ENCODE results near the gene FBXL13. TPM values are rescaled to one million over a fixed set of nuclear protein-coding genes. Genes with fewer than 3 reads are reported as not detected.
A peak's percentile ranks its signal among the peaks of the same experiment; 100 is the strongest.

FBXL13 gene
- total RNA-seq, 1 experiment from 2014 or later, result 1.3 TPM

GRCh38 chr7:102823390-102824119 lies 251.0 kb downstream of the FBXL13 start:
- no peaks in the 10 kb centered on the region for H3K27me3 Mint-ChIP-seq (ENCODE audit: unreplicated experiment)
- H3K4me3 Mint-ChIP-seq (ENCODE audit: low read depth, unreplicated experiment), result no peak overlapping the region
- no peaks in the 10 kb centered on the region for H3K9me3 Mint-ChIP-seq (ENCODE audit: low read depth, unreplicated experiment)
- intact Hi-C loops (cut with micrococcal nuclease; ENCODE audit: unreplicated experiment), result no loop called here
- H3K36me3 Mint-ChIP-seq (ENCODE audit: insufficient read depth, unreplicated experiment), result peaks cover 4% of the 10 kb centered on the region
- H3K4me1 Mint-ChIP-seq (ENCODE audit: low read depth, unreplicated experiment), result peaks cover 16% of the 10 kb centered on the region
- CTCF ChIA-PET, result no interaction called here
- H3K27ac Mint-ChIP-seq (ENCODE audit: unreplicated experiment), result no peak overlapping the region
- DNase-seq, result no peak
- TF ChIP-seq, protein P1, sequence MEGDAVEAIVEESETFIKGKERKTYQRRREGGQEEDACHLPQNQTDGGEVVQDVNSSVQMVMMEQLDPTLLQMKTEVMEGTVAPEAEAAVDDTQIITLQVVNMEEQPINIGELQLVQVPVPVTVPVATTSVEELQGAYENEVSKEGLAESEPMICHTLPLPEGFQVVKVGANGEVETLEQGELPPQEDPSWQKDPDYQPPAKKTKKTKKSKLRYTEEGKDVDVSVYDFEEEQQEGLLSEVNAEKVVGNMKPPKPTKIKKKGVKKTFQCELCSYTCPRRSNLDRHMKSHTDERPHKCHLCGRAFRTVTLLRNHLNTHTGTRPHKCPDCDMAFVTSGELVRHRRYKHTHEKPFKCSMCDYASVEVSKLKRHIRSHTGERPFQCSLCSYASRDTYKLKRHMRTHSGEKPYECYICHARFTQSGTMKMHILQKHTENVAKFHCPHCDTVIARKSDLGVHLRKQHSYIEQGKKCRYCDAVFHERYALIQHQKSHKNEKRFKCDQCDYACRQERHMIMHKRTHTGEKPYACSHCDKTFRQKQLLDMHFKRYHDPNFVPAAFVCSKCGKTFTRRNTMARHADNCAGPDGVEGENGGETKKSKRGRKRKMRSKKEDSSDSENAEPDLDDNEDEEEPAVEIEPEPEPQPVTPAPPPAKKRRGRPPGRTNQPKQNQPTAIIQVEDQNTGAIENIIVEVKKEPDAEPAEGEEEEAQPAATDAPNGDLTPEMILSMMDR (IDR thresholded peaks at IDR 0.05; ENCODE audit: unreplicated experiment), result no peak
- BruUV-seq (replicated peaks), result no TSS peak

GRCh38 chr7:102821994-102822747 lies 252.4 kb downstream of the FBXL13 start:
- intact Hi-C loops (cut with micrococcal nuclease; ENCODE audit: unreplicated experiment), result no loop called here
- Mint-ChIP-seq H3K27me3 (ENCODE audit: unreplicated experiment) (no peaks in the 10 kb centered on the region), H3K36me3 (ENCODE audit: insufficient read depth, unreplicated experiment) (peaks cover 4% of the 10 kb centered on the region), H3K27ac (ENCODE audit: unreplicated experiment) (no peak overlapping the region), H3K4me1 (ENCODE audit: low read depth, unreplicated experiment) (peaks cover 16% of the 10 kb centered on the region), H3K9me3 (ENCODE audit: low read depth, unreplicated experiment) (no peaks in the 10 kb centered on the region), H3K4me3 (ENCODE audit: low read depth, unreplicated experiment) (no peak overlapping the region)
- BruUV-seq (replicated peaks), result no TSS peak
- DNase-seq, result no peak
- CTCF ChIA-PET, result no interaction called here
- TF ChIP-seq, protein P1 (IDR thresholded peaks at IDR 0.05; ENCODE audit: unreplicated experiment), result no peak

- H3K4me3 Mint-ChIP-seq (ENCODE audit: low read depth, unreplicated experiment), result no peak overlapping the region
- intact Hi-C loops (cut with micrococcal nuclease; ENCODE audit: unreplicated experiment), result loop anchor here (10.0 kb wide), 1 partner anchor 96 kb away; the partner anchor contains the start of gene LRRC17
- TF ChIP-seq, protein P1 (IDR thresholded peaks at IDR 0.05; ENCODE audit: unreplicated experiment), result no peak
- no peaks in the 10 kb centered on the region for H3K9me3 Mint-ChIP-seq (ENCODE audit: low read depth, unreplicated experiment)
- peaks cover 28% of the 10 kb centered on the region for H3K4me1 Mint-ChIP-seq (ENCODE audit: low read depth, unreplicated experiment)
- no peak overlapping the region for H3K27ac Mint-ChIP-seq (ENCODE audit: unreplicated experiment)
- H3K27me3 Mint-ChIP-seq (ENCODE audit: unreplicated experiment), result no peaks in the 10 kb centered on the region
- no TSS peak for BruUV-seq (replicated peaks)
- CTCF ChIA-PET, result no interaction called here
- H3K36me3 Mint-ChIP-seq (ENCODE audit: insufficient read depth, unreplicated experiment), result no peaks in the 10 kb centered on the region
- peak; percentile 7 for DNase-seq
These were observed 255.4 kb downstream of the FBXL13 start for GRCh38 chr7:102819151-102819550.

- no peak overlapping the region for H3K4me3 Mint-ChIP-seq (ENCODE audit: low read depth, unreplicated experiment)
- H3K36me3 Mint-ChIP-seq (ENCODE audit: insufficient read depth, unreplicated experiment), result no peaks in the 10 kb centered on the region
- TF ChIP-seq, protein P1 (IDR thresholded peaks at IDR 0.05; ENCODE audit: unreplicated experiment), result no peak
- intact Hi-C loops (cut with micrococcal nuclease; ENCODE audit: unreplicated experiment), result loop anchor here (10.0 kb wide), 1 partner anchor 97 kb away; the partner anchor contains the start of gene LRRC17
- CTCF ChIA-PET, result no interaction called here
- peaks cover 30% of the 10 kb centered on the region for H3K4me1 Mint-ChIP-seq (ENCODE audit: low read depth, unreplicated experiment)
- no peak overlapping the region for H3K27ac Mint-ChIP-seq (ENCODE audit: unreplicated experiment)
- no peaks in the 10 kb centered on the region for H3K27me3 Mint-ChIP-seq (ENCODE audit: unreplicated experiment)
- DNase-seq, result no peak
- BruUV-seq (replicated peaks), result no TSS peak
- H3K9me3 Mint-ChIP-seq (ENCODE audit: low read depth, unreplicated experiment), result no peaks in the 10 kb centered on the region
These were observed 256.7 kb downstream of the FBXL13 start for GRCh38 chr7:102817616-102818573.
